HG03039 (cell line): Measurements from ENCODE around the gene PRDM11.
A peak's percentile ranks its signal among the peaks of the same experiment; 100 is the strongest.
"Not testable (repeated sequence)": the region's sequence is repeated elsewhere in the genome, so short reads cannot be mapped to it uniquely, and the experiment has no call there.

Experiments
- ATAC-seq: cut with Tn5 transposase; IDR thresholded peaks from one replicate; pipeline ENCODE4 v1.9.1; 2021; ENCODE audit warnings: mild to moderate bottlenecking, moderate library complexity; ENCODE audit not compliant: unreplicated experiment

PRDM11 gene

GRCh38 chr11:45229401-45230020, 83.1 kb downstream of the PRDM11 start:
- ATAC-seq = no peak

- no peak for ATAC-seq
Measured at GRCh38 chr11:45232341-45233080, 86.1 kb downstream of the PRDM11 start.

GRCh38 chr11:45233121-45233803, 86.8 kb downstream of the PRDM11 start:
- peak; percentile 64 for ATAC-seq

- no peak for ATAC-seq
Measured at GRCh38 chr11:45233804-45234170, 87.3 kb downstream of the PRDM11 start.

- no peak for ATAC-seq
Measured at GRCh38 chr11:45234306-45235006, 88.0 kb downstream of the PRDM11 start.

GRCh38 chr11:45237711-45238315, 91.4 kb downstream of the PRDM11 start:
- no peak for ATAC-seq

GRCh38 chr11:45238724-45239123, 92.3 kb downstream of the PRDM11 start:
- no peak for ATAC-seq

- ATAC-seq = no peak
Measured at GRCh38 chr11:45239733-45240132, 93.3 kb downstream of the PRDM11 start.

- no peak for ATAC-seq
Measured at GRCh38 chr11:45243967-45244366, 97.5 kb downstream of the PRDM11 start.

GRCh38 chr11:45245218-45246045, 99.0 kb downstream of the PRDM11 start:
- no peak for ATAC-seq

- ATAC-seq = no peak
Measured at GRCh38 chr11:45246241-45246640, 99.8 kb downstream of the PRDM11 start.

GRCh38 chr11:45247433-45247832, 101.0 kb downstream of the PRDM11 start:
- ATAC-seq = no peak

- no peak for ATAC-seq
Measured at GRCh38 chr11:45248501-45249011, 102.1 kb downstream of the PRDM11 start.

GRCh38 chr11:45249372-45249771, 102.9 kb downstream of the PRDM11 start:
- ATAC-seq = not testable (repeated sequence)

- ATAC-seq = no peak
Measured at GRCh38 chr11:45250035-45250718, 103.7 kb downstream of the PRDM11 start.

GRCh38 chr11:45252134-45252856, 105.9 kb downstream of the PRDM11 start:
- ATAC-seq = no peak

- ATAC-seq = no peak
Measured at GRCh38 chr11:45252877-45253276, 106.4 kb downstream of the PRDM11 start.

- no peak for ATAC-seq
Measured at GRCh38 chr11:45253640-45254039, 107.2 kb downstream of the PRDM11 start.

- no peak for ATAC-seq
Measured at GRCh38 chr11:45254070-45254469, 107.6 kb downstream of the PRDM11 start.
